ENCODE data around the gene AFAP1L1.
A peak's percentile ranks its signal among the peaks of the same experiment; 100 is the strongest.

Gene AFAP1L1

DNA sequence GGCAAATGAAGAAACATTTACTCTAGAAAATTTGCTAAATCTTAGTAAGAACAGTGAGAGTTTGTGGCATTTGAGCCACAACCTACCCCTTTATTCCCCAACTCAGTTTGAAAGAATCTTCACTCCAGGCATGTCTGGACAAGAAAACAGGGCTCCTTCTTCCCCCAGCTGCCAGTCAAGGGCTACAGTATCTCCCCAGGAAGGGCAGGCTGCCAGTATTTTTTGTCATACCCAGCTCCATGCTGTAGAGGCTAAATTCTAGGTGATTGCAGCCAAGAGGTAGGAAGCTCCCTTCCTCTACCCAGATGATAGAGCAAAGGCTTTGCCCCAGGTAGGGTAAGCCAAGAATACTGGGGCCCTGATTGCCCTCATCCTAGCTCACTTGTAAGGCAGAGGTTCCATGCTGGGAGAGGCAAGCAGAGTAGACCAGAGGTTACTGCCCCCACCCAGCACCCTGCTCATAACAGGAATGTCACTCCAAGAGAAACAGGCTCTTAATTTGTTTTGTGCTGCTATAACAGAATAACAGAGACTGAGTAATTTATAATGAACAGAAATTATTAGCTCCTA lies 53.6 kb downstream of the AFAP1L1 start:
- in situ Hi-C loops (cut with HindIII; ENCODE audit: low pct_ligation_motif_present, low pct_unique_long_range_greater_than_20kb, low sequenced_read_pairs) = no loop called here
- DNase-seq = no peak

DNA sequence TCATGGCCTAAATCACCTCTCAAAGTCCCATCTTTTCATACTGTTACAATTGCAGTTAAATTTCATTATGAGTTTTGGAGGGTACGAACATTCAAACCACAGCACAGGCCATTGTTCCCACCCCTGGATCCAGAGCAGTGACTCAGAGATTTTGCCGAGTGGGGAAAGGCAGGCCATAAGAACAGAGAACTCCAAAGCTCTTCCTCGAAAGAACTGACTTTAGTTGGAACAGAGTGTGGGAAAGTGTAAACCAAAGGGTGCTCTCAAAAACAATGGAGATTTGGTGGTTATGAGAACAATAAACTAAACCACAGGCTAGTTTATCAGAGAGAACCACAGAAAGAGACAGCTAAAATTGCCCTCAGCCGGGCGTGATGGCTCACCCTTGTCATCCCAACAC lies 54.2 kb downstream of the AFAP1L1 start:
- in situ Hi-C loops (cut with HindIII; ENCODE audit: low pct_ligation_motif_present, low pct_unique_long_range_greater_than_20kb, low sequenced_read_pairs) = no loop called here

DNA sequence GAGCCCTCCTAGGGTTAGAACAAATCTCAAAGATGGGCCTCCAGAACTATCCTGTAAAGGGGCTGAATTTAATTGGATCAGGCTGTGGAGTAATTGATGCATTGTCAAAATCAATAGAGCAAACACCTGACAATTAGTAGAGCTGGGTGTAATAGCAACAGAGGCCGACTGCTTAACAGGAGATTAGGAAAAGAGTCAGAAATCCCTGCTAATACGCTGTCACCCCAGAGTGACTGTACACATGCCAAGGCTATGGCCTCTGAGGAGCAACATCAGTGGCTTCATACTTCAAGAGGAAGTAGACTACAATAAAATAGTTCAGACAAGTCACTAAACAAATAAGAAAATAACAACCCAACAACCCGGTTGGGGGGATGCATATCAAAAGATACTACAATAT lies 55.0 kb downstream of the AFAP1L1 start:
- in situ Hi-C loops (cut with HindIII; ENCODE audit: low pct_ligation_motif_present, low pct_unique_long_range_greater_than_20kb, low sequenced_read_pairs) = no loop called here
- DNase-seq = no peak

More for the DNA sequence above, 54.2 kb downstream of the AFAP1L1 start:
- no peak for DNase-seq

DNA sequence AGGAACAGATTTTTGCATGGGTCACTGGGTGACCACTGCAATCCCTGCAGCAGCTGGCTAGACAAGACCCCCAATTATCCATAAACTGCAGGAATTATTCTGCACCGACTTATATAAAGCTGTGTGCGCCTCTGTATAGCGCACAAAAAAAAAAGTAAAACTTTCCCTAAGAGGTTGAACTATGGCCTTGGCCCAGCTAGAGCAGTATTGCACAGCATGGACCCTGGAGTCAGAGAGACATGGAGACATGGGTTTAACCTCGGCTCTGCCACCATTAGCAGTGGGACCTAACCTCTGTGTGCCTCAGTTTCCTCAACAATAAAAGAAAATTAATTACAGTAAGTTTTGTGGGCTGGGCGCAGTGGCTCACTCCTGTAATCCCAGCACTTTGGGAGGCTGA lies 56.5 kb downstream of the AFAP1L1 start:
- DNase-seq = no peak
- in situ Hi-C loops (cut with HindIII; ENCODE audit: low pct_ligation_motif_present, low pct_unique_long_range_greater_than_20kb, low sequenced_read_pairs) = no loop called here

DNA sequence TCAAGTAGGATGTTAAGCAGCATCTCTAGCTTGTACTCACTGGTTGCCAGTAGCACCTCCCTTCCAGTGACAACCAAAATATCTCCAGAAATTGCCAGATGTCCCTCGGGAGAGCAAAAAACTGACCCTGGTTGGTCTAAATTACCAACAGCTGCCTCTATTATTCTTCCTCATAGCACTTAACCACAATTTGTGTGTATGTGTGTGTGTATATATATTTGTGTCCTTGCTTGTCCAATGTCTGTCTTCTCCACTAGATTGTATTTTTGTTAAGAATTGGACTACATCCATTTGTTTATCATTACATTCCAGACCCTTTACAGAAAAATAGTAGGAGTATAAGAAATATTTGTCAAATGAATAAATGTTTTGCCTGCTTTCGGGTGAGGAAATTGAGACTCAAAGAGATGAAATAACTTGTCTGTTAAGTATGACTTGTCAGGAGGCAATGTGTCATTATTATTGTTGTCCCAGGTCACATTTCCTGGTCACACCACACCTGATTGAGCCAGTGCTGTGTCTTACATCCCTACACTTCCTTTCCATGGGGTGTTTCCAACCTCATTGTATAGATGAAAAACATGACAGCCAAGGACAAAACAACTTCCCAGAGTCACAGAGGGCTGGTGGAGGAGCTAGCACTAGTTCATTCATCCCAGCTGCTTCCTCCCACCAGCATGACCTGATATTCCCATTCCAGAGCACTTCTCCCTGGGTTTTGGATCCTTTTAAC lies 62.2 kb downstream of the AFAP1L1 start:
- no peak for DNase-seq
- in situ Hi-C loops (cut with HindIII; ENCODE audit: low pct_ligation_motif_present, low pct_unique_long_range_greater_than_20kb, low sequenced_read_pairs) = no loop called here

DNA sequence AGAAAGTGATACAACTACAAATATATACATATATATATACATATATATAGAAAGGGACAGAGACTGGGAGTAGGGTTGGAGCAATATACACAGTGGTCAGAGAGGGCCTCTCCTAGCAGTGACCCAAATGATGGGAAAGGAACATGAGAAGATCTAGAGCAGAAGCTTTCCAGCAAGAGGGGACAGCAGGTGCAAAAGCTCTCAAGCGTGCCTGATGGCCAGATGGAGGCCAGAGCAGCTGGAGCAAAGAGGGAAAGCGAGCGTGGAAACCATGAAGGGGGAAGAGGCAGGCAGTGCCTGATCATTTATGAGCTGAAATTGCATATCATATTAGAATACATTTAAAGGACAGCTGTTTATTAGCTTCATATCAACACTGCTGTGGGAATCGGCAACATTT lies 66.1 kb downstream of the AFAP1L1 start:
- in situ Hi-C loops (cut with HindIII; ENCODE audit: low pct_ligation_motif_present, low pct_unique_long_range_greater_than_20kb, low sequenced_read_pairs) = no loop called here
- DNase-seq = no peak

DNA sequence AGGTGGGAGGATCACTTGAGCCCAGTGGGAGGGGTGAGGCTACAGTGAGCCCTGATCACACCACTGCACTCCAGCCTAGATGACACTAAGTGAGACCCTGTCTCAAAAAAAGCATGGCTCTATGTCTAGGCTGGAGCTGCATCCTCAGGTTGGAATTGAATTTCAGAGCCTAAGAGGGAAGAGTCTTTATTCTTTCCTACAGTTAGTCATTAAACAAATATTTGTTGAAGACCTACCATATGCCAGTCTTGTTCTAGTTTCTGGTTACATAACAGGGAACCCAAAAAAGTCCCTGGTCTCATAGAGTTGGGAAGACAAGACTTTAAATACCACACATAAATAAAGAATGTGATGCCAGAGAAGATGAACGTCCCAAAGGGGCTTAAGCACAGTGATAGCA lies 66.7 kb downstream of the AFAP1L1 start:
- DNase-seq = no peak
- in situ Hi-C loops (cut with HindIII; ENCODE audit: low pct_ligation_motif_present, low pct_unique_long_range_greater_than_20kb, low sequenced_read_pairs) = no loop called here

DNA sequence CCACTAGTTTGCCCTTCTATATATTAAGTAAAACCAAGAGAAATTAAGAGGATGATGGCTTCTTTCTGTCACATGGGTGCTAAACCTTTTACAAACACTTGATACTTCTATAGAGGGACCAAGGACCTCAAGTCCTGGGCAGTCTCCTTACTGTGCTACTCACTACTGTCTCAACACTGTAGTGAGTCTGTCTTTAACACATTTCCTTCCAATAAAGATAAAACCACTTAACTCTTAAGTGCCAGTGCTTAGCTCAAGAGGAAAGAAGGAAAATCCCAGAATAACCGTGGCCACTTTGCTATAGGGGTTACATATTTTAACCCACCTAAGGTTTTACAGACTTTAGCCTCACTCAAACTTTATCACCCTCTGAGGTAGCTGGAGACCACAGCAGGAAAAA lies 69.3 kb downstream of the AFAP1L1 start:
- in situ Hi-C loops (cut with HindIII; ENCODE audit: low pct_ligation_motif_present, low pct_unique_long_range_greater_than_20kb, low sequenced_read_pairs) = no loop called here
- DNase-seq = no peak

DNA sequence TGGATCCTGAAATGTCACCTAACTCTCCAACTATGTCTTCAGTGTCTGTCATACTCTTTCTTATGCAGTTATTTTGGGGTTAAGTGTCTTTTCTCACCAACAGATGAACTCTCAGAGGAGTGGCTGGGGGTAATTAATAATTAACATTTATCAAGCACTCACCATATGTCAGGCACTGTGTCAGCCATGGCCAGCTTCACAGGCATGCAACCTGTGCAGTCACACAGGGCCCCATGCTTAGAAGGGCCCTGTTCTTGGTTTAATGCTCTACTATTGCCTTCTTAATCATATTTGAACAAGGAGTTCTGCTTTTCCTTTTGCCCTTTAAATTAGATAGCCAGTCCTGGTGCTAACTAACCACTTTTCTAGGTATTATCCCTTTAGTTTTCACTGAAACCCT lies 70.2 kb downstream of the AFAP1L1 start:
- in situ Hi-C loops (cut with HindIII; ENCODE audit: low pct_ligation_motif_present, low pct_unique_long_range_greater_than_20kb, low sequenced_read_pairs) = no loop called here
- DNase-seq = peak; percentile 19

DNA sequence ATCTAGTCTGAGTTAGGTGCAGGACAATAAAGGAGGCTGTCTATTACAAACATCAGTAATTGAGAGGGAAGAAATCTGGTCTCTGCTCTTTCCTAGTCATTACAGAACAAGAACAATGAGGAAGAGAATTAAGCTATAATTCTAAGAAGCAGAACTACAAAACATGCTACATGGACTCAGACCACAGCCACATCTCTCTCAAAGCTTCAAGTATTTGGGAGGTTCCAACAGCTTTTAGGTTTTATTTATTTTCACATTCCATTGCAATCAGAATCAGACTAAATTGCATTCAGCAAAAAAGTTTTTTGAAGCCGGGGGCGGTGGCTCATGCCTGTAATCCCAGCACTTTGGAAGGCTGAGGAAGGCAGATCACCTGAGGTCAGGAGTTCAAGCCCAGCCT lies 72.5 kb downstream of the AFAP1L1 start:
- no peak for DNase-seq
- in situ Hi-C loops (cut with HindIII; ENCODE audit: low pct_ligation_motif_present, low pct_unique_long_range_greater_than_20kb, low sequenced_read_pairs) = no loop called here

DNA sequence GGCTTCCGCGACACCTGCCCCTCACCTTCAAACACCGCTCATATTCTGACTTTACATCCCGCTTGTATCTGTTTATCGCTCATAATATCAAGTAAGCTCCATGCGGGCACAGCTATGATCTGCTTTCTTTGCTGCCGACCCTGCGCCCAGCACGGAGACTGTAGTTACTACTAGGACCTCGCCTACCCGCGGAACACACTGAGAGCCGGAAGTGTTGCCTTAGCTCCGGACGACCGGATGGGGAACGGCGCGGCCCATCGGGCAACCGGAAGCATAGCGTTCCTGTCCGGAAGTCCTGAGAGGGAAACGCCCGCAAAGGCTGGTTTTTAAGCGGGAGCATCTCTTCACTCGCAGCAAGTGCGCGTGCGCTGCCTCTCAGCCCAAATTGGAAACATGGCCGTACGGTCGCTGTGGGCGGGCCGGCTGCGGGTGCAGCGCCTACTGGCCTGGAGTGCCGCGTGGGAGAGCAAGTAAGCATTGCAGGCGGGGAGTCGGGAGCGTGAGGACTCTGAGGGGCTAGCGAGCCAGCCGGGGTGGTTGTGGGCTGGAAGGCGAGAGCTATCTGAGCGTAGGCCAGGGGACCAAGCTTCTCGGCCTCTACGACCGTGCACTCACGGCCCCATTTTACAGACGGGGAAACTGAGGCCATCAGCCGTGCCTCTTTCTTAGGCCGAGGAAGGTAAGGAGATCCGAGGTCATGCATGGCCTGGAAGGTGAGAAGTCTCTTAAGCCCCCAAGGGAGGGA lies 73.7 kb downstream of the AFAP1L1 start, which contains the start of gene GRPEL2:
TSS of gene GRPEL2 (plus strand) at position 353 of the 745 bp plus-strand sequence. CDS start at position 394, 41 bp downstream.
- in situ Hi-C loops (cut with HindIII; ENCODE audit: low pct_ligation_motif_present, low pct_unique_long_range_greater_than_20kb, low sequenced_read_pairs) = no loop called here
- DNase-seq = peak; percentile 95

DNA sequence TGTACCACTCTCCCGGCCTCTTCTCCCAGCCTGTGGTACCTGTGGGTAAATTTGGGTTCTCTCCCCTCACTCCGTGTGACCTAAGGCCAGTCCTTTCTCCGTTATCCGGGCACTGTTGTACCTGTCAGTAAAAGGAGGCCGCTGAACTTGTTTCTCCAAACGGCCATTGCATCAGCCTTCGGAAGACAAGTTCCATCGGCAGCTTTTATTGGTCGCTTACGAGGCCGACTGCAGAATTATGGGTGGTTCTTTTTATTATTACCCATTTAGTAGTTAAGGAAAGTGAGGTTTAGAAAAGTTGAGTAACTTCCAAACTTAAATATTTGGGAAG lies 74.2 kb downstream of the AFAP1L1 start:
- in situ Hi-C loops (cut with HindIII; ENCODE audit: low pct_ligation_motif_present, low pct_unique_long_range_greater_than_20kb, low sequenced_read_pairs) = no loop called here
- peak; percentile 19 for DNase-seq

DNA sequence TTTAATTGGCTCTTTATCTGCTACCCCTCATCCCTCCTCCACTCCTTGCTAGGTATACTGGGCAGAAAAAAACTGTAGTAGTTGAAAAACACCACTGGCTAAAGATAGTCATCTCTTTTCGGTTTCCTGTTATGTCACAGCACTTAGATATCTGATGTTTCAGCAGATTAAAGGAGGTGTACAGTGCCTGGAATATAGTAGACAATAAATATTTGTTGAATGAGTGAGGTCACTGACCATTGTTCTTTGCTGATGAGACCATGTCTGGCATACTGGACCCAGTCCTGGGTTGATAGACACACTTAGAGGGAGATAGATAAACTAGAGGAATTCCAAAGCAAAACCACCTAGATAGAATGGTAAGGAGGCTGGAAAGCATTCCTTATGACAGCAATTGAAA lies 76.9 kb downstream of the AFAP1L1 start:
- DNase-seq = no peak
- in situ Hi-C loops (cut with HindIII; ENCODE audit: low pct_ligation_motif_present, low pct_unique_long_range_greater_than_20kb, low sequenced_read_pairs) = no loop called here

DNA sequence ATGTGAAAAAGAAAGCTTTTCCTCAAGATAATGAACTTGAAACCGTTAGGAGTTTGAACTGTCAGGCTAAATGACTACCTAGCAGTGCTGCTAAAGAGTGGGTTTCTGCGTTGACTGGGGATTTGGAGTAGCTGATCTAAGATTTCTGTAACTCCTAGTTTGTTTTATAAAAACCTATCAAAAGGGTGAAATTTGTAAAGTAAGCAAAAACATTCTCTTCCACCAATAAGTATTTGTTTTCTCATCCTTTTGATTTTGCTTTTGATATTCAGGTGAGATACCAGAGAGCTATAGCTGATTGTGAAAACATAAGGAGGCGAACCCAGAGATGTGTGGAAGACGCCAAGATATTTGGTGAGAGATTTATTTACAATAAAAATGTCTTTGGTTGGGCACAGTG lies 77.7 kb downstream of the AFAP1L1 start:
- in situ Hi-C loops (cut with HindIII; ENCODE audit: low pct_ligation_motif_present, low pct_unique_long_range_greater_than_20kb, low sequenced_read_pairs) = no loop called here
- no peak for DNase-seq

DNA sequence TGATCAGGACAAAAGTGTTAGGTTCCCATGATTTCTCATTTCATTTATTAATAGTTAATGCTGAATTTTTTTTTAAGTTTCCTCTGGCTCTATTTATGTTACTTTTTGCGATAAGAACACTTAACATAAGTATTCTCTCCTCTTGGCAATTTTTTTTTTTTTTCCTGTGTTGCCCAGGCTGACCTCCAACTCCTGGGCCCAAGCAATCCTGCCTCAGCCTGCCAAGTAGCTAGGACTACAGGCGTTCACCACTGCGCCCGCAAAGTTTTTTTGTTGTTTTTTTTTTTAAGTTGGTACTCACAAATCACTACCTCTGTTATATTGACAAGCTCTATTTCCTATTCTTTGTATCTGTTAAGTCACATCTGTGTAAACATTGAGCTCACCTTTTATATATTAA lies 80.5 kb downstream of the AFAP1L1 start:
- in situ Hi-C loops (cut with HindIII; ENCODE audit: low pct_ligation_motif_present, low pct_unique_long_range_greater_than_20kb, low sequenced_read_pairs) = no loop called here
- DNase-seq = no peak

DNA sequence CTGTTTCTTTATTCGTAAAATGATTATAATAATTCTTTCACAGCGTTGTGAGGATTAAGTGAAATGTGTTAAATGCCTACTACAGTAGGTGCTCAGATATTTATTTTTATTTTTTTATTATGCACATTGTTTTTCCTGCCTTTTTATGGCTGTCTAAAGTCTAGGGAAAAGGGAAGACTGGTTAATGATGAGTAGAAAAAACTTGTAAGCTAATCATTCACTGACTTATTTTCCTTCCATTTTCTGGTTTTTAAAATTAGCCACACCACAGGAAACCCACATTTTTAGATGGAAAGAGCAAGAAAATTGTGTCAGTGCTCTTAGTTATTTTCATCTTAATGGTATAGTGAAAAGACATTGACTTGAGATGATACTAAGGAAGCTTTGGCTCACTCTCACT lies 82.3 kb downstream of the AFAP1L1 start:
- DNase-seq = no peak
- in situ Hi-C loops (cut with HindIII; ENCODE audit: low pct_ligation_motif_present, low pct_unique_long_range_greater_than_20kb, low sequenced_read_pairs) = no loop called here

DNA sequence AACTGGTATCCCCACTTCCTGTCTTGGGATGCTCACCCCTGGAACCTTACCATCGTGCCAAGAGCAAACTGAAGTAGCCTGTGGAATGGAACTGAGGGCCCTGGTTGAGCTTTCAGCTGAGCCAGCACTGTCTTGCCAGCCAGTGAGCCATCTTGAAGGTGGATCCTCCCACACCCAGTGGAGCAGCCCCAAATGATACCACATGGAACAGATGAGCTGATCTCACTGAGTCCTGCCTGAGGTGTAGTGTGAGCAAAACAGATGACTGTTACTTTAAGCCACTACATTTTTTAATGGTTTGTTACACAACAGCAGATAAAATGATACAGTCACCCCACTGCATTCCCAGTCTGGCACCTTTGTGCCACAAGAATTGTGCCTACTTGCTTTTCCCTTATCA lies 84.0 kb downstream of the AFAP1L1 start:
- in situ Hi-C loops (cut with HindIII; ENCODE audit: low pct_ligation_motif_present, low pct_unique_long_range_greater_than_20kb, low sequenced_read_pairs) = no loop called here
- no peak for DNase-seq

DNA sequence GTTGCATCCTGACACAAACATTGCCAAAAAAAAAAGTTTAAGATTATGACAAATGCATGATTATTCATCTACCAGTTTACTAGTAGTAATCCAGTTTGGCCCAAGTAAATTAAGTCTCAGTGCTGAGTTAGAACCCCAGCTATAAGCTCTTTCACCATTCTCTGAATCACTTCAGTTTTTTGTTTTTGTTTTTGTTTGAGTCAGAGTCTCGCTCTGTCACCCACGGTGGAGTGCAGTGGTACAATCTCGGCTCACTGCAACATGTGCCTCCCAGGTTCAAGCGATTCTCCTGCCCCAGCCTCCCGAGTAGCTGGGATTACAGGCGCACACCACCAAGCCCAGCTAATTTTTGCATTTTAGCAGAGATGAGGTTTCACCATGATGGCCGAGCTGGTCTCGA lies 84.7 kb downstream of the AFAP1L1 start:
- no peak for DNase-seq

DNA sequence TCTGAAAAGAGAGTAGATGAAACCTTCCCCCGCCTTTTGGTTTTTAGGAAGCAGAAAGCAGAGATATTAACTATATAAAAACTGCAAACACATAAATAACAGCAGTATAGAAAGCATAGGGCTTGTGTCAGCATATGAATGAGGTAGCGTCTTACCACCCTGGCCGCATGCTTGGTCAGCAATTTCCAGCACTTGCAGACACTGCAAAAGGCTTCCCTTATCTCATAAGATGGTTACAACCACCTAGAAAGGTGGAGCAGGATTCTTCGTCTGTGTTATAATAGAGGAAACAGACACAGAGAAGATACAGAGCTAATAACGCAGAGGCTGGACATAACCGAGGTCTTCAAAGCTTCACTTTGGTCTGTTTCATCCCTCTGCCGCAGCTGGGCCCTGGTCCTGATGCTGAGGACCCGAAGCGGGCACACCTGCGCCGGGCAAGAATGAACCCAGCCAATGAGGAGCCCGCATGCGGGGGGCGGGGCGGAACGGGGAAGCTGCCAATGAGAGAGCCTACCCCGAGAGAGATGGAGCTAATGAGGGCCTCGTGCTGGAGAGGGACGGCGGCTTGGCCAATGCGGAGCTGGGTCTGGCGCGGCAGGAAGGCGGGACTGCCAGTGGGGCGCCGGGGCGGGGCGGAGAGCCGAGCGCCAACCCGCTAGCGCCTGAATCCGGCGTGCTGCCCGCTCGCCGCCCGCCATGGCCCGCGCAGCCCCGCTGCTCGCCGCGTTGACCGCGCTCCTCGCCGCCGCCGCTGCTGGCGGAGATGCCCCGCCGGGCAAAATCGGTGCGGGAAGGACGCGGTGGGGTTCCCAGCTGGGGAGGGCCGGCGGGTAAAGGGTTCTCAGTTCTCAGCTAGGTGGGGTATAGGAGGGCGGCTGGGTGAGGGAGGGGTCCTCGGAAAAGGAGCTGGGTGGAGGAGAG lies 86.0 kb downstream of the AFAP1L1 start, which contains the start of gene PCYOX1L:
TSS of gene PCYOX1L (plus strand) at position 677 of the 924 bp plus-strand sequence. CDS start at position 700, 23 bp downstream.
- in situ Hi-C loops (cut with HindIII; ENCODE audit: low pct_ligation_motif_present, low pct_unique_long_range_greater_than_20kb, low sequenced_read_pairs) = no loop called here
- DNase-seq = peak; percentile 93

More for the DNA sequence above, 84.7 kb downstream of the AFAP1L1 start:
- in situ Hi-C loops (cut with HindIII; ENCODE audit: low pct_ligation_motif_present, low pct_unique_long_range_greater_than_20kb, low sequenced_read_pairs) = no loop called here
